HCT116 (cell line): ENCODE results near the gene BRI3BP.

Source experiments
- CEBPB ChIP-seq: IDR thresholded peaks from 2 replicates; pipeline ENCODE4 v1.6.1; 2012; ENCODE audit warnings: low read depth
- CTCF ChIP-seq, 3 experiments: fragments of 200-600 bp in 1 of 3; sonication (generic) in 1 of 3; IDR thresholded peaks in 2 of 3; conservative IDR thresholded peaks in 1 of 3; 2 replicates each; pipeline ENCODE4 v1.5.1; 2012 to 2017; ENCODE audit warnings: low read depth in 2 of 3, low read length in 2 of 3, antibody characterized with exemption in 1 of 3, borderline replicate concordance in 1 of 3, control low read depth in 1 of 3, mild to moderate bottlenecking in 1 of 3, mixed read lengths in 1 of 3, mixed run types in 1 of 3, moderate library complexity in 1 of 3; ENCODE audit not compliant: insufficient read depth in 1 of 3
- EGR1 ChIP-seq: IDR thresholded peaks from 2 replicates; pipeline ENCODE4 v1.6.1; 2012; ENCODE audit warnings: low read depth
- EZH2 ChIP-seq: fragments of 200-600 bp; sonication (generic); IDR thresholded peaks from 2 replicates; pipeline ENCODE4 v1.6.1; 2017; ENCODE audit warnings: antibody characterized with exemption, mixed run types
- JUND ChIP-seq: IDR thresholded peaks from 2 replicates; pipeline ENCODE4 v1.6.1; 2012
- POLR2A ChIP-seq: IDR thresholded peaks from 2 replicates; pipeline ENCODE4 v1.7.0; 2011; ENCODE audit warnings: borderline replicate concordance; ENCODE audit not compliant: insufficient read depth, insufficient read length; ENCODE audit errors: extremely low read depth
- POLR2AphosphoS5 ChIP-seq: IDR thresholded peaks from 2 replicates; pipeline ENCODE4 v1.6.1; 2011; ENCODE audit warnings: mild to moderate bottlenecking, low read depth, low read length, moderate library complexity
- RAD21 ChIP-seq: IDR thresholded peaks from 2 replicates; pipeline ENCODE4 v1.6.1; 2012; ENCODE audit warnings: low read depth, mild to moderate bottlenecking
- REST ChIP-seq: IDR thresholded peaks from 2 replicates; pipeline ENCODE4 v1.6.1; 2012; ENCODE audit warnings: low read depth
- SP1 ChIP-seq: IDR thresholded peaks from 2 replicates; pipeline ENCODE4 v1.6.1; 2012; ENCODE audit warnings: low read depth

GRCh38 chr12:125023065-125023464 is 29.6 kb downstream of the BRI3BP start:
- TF ChIP-seq JUND (no peak), CTCF (IDR thresholded peaks at IDR 0.05 in 2 of 3, conservative IDR thresholded peaks at IDR 0.05 in 1 of 3; ENCODE audit: borderline replicate concordance in 1 of 3, insufficient read depth in 1 of 3, low read depth in 2 of 3, low read length in 2 of 3) (no peak), EGR1 (no peak), POLR2A (no peak), CEBPB (no peak), RAD21 (no peak), REST (no peak), EZH2 (no peak), POLR2AphosphoS5 (no peak), SP1 (no peak)
